GM23338 (cell line): ENCODE data around the gene ANKRD31. TPM values are rescaled to one million over a fixed set of nuclear protein-coding genes. Genes with fewer than 3 reads are reported as not detected.
A peak's percentile ranks its signal among the peaks of the same experiment; 100 is the strongest.

ENCODE experiments used
- ATAC-seq: fragments of 200-7000 bp; cut with Tn5 transposase; 3 replicates; pipeline ENCODE4 v1.9.1; 2020
- DNase-seq: peaks from one replicate; pipeline ENCODE4 v3.0.0-alpha.2; 2015; ENCODE audit warnings: low spot score
- H2AFZ ChIP-seq: fragments of 200-600 bp; sonication (generic); 2 replicates; pipeline ENCODE4 v1.8.0; 2016; ENCODE audit warnings: antibody characterized with exemption, mild to moderate bottlenecking, moderate library complexity
- H3F3A ChIP-seq: fragments of 200-600 bp; sonication (generic); replicated peaks from 2 replicates; pipeline ENCODE4 v1.8.0; 2017; ENCODE audit warnings: antibody characterized with exemption, mixed run types, low read depth
- H3K27ac ChIP-seq: fragments of 200-600 bp; sonication (generic); 2 replicates; pipeline ENCODE4 v1.6.1; 2016; ENCODE audit warnings: low read depth
- H3K27me3 ChIP-seq: fragments of 200-600 bp; sonication (generic); 2 replicates; pipeline ENCODE4 v1.8.0; 2016; ENCODE audit warnings: mild to moderate bottlenecking, mixed run types, moderate library complexity; ENCODE audit not compliant: insufficient read depth
- H3K36me3 ChIP-seq: fragments of 200-600 bp; sonication (generic); 2 replicates; pipeline ENCODE4 v1.8.0; 2016; ENCODE audit warnings: mild to moderate bottlenecking; ENCODE audit not compliant: insufficient read depth
- H3K4me1 ChIP-seq: fragments of 200-600 bp; sonication (generic); 2 replicates; pipeline ENCODE4 v1.8.0; 2016; ENCODE audit warnings: mild to moderate bottlenecking, moderate library complexity; ENCODE audit not compliant: insufficient read depth
- H3K4me2 ChIP-seq: fragments of 200-600 bp; sonication (generic); 2 replicates; pipeline ENCODE4 v1.7.1; 2017; ENCODE audit warnings: mixed run types
- H3K4me3 ChIP-seq: fragments of 200-600 bp; sonication (generic); 2 replicates; pipeline ENCODE4 v1.6.1; 2016; ENCODE audit warnings: mixed run types
- H3K79me2 ChIP-seq: fragments of 200-600 bp; sonication (generic); replicated peaks from 2 replicates; pipeline ENCODE4 v1.8.0; 2017; ENCODE audit warnings: mild to moderate bottlenecking; ENCODE audit not compliant: insufficient read depth
- H3K9me2 ChIP-seq: fragments of 200-600 bp; sonication (generic); 2 replicates; pipeline ENCODE4 v1.8.0; 2017; ENCODE audit not compliant: insufficient read depth
- H4K20me1 ChIP-seq: fragments of 200-600 bp; sonication (generic); replicated peaks from 2 replicates; pipeline ENCODE4 v1.8.0; 2017; ENCODE audit warnings: mild to moderate bottlenecking; ENCODE audit not compliant: insufficient read depth
- H3K27ac Mint-ChIP-seq: 2 replicates; pipeline ENCODE4 v1.8.0; 2020; ENCODE audit warnings: inconsistent platforms, mild to moderate bottlenecking, moderate library complexity, mixed read lengths
- H3K27me3 Mint-ChIP-seq: 3 replicates; pipeline ENCODE4 v1.8.0; 2022; ENCODE audit warnings: low read depth, mild to moderate bottlenecking, moderate library complexity, mixed read lengths, inconsistent platforms; ENCODE audit not compliant: insufficient read depth, poor library complexity
- H3K36me3 Mint-ChIP-seq: 3 replicates; pipeline ENCODE4 v1.8.0; 2021; ENCODE audit warnings: low read depth, mild to moderate bottlenecking, inconsistent platforms, moderate library complexity, mixed read lengths
- H3K4me1 Mint-ChIP-seq: 3 replicates; pipeline ENCODE4 v1.8.0; 2020; ENCODE audit warnings: mild to moderate bottlenecking, inconsistent platforms, mixed read lengths
- H3K4me3 Mint-ChIP-seq: 3 replicates; pipeline ENCODE4 v1.8.0; 2021; ENCODE audit warnings: moderate library complexity, mild to moderate bottlenecking, inconsistent platforms, mixed read lengths
- H3K9me3 Mint-ChIP-seq: 3 replicates; pipeline ENCODE4 v1.8.0; 2020; ENCODE audit warnings: moderate library complexity, mild to moderate bottlenecking, inconsistent platforms, mixed read lengths
- CREB1 ChIP-seq: fragments of 250-450 bp; sonication (Bioruptor Pico); IDR thresholded peaks from 2 replicates; pipeline ENCODE4 v1.5.0; 2020; ENCODE audit warnings: low read depth, mild to moderate bottlenecking, moderate library complexity
- CTCF ChIP-seq, 2 experiments: fragments of 200-600 bp in 1 of 2; sonication (generic) in 1 of 2; conservative IDR thresholded peaks; 2 replicates each; pipeline versions ENCODE4 v1.5.1 to v1.6.1; 2016 to 2017; ENCODE audit warnings: antibody characterized with exemption in 2 of 2, low read depth in 2 of 2, mild to moderate bottlenecking in 2 of 2, moderate library complexity in 1 of 2
- EZH2 ChIP-seq: fragments of 200-600 bp; sonication (generic); IDR thresholded peaks from one replicate; pipeline ENCODE4 v1.8.0; 2017; ENCODE audit warnings: antibody characterized with exemption, mild to moderate bottlenecking, low read depth; ENCODE audit not compliant: unreplicated experiment
- EZH2phosphoT487 ChIP-seq: fragments of 200-600 bp; sonication (generic); IDR thresholded peaks from one replicate; pipeline ENCODE4 v1.8.1; 2018; ENCODE audit warnings: antibody characterized with exemption; ENCODE audit not compliant: unreplicated experiment
- STAT1 ChIP-seq: IDR thresholded peaks from one replicate; pipeline ENCODE4 v1.6.1; 2016; ENCODE audit warnings: antibody characterized with exemption; ENCODE audit not compliant: unreplicated experiment
- ZNF462 ChIP-seq: fragments of 250-450 bp; sonication (Bioruptor Pico); IDR thresholded peaks from 2 replicates; pipeline ENCODE4 v1.5.0; 2020; ENCODE audit warnings: mild to moderate bottlenecking, moderate library complexity
- polyA plus RNA-seq: library from polyadenylated mRNA; unstranded; fragments of >200 nt; fragmentation: Nextera tagmentation; extraction: Ambion mirVana; gene quantifications from 2 replicates; pipeline ENCODE4 v1.2.1, GENCODE V29; 2016
- total RNA-seq: library from RNA; depleted of rRNA; stranded (reverse); fragments of >200 nt; shearing (Covaris generic); gene quantifications from 2 replicates; pipeline ENCODE4 v1.2.3, GENCODE V29; 2014

ANKRD31 gene
- total and polyA plus RNA-seq, 2 experiments from 2014 or later = 0.18 to 0.59 TPM

- TF ChIP-seq ZNF462 (CRISPR knock-in tag) (no peak), CREB1 (CRISPR knock-in tag) (no peak)
These were observed 42.6 kb upstream of the ANKRD31 start (continued) for GRCh38 chr5:75279321-75279720.

GRCh38 chr5:75277463-75277862, 40.8 kb upstream of the ANKRD31 start:
- H3K9me2 ChIP-seq = 0 out of 2 replicates have a peak, but pooled peaks cover 3% of the 10 kb centered on the region
- peaks cover 11% of the 10 kb centered on the region for H3K9me3 Mint-ChIP-seq
- H3K27ac ChIP-seq = no peak overlapping the region
- peaks cover 26% of the 10 kb centered on the region for H3K4me1 Mint-ChIP-seq
- H3K27ac Mint-ChIP-seq = no peak overlapping the region; the same call in 1 of the 2 replicates
- H3K4me3 ChIP-seq = no peak overlapping the region
- no peaks in the 10 kb centered on the region for H3K36me3 ChIP-seq
- H3K4me1 ChIP-seq = peaks cover 30% of the 10 kb centered on the region
- no peaks in the 10 kb centered on the region for H4K20me1 ChIP-seq
- peaks cover 9% of the 10 kb centered on the region for H3K27me3 Mint-ChIP-seq
- H2AFZ ChIP-seq = peak overlapping the region; percentile 74; the same call in 1 of the 2 replicates
- H3K79me2 ChIP-seq = no peaks in the 10 kb centered on the region
- DNase-seq (no peak), ATAC-seq (no peak)
- H3K4me2 ChIP-seq = no peak overlapping the region
- peaks cover 22% of the 10 kb centered on the region; the same call in 2 of the 3 replicates for H3K36me3 Mint-ChIP-seq
- no peaks in the 10 kb centered on the region for H3F3A ChIP-seq
- no peak for TF ChIP-seq CTCF (conservative IDR thresholded peaks at IDR 0.05; ENCODE audit: low read depth in 2 of 2)
- no peak for TF ChIP-seq ZNF462 (CRISPR knock-in tag)
- no peak for TF ChIP-seq EZH2
- TF ChIP-seq EZH2phosphoT487 = no peak
- no peak for TF ChIP-seq STAT1
- TF ChIP-seq CREB1 (CRISPR knock-in tag) = no peak
- no peaks in the 10 kb centered on the region for H3K27me3 ChIP-seq
- H3K4me3 Mint-ChIP-seq = no peak overlapping the region
